H1 (cell line): ENCODE data around the gene URGCP. TPM values are rescaled to one million over a fixed set of nuclear protein-coding genes. Genes with fewer than 3 reads are reported as not detected.

Experiments
- CBX8 ChIP-seq: fragments of 300-800, 300-1000 bp; sonication (generic); IDR thresholded peaks from 2 replicates; pipeline ENCODE4 v1.7.1; 2016; ENCODE audit warnings: low read depth, low read length, borderline replicate concordance
- KDM4A ChIP-seq: IDR thresholded peaks from one replicate; pipeline ENCODE4 v1.7.1; 2012; ENCODE audit warnings: low read depth, mild to moderate bottlenecking, moderate library complexity, low read length, inconsistent platforms; ENCODE audit not compliant: severe bottlenecking
- PHF8 ChIP-seq: fragments of 200-600 bp; sonication (generic); conservative IDR thresholded peaks from 2 replicates; pipeline ENCODE4 v1.7.1; 2012; ENCODE audit warnings: low read depth, mild to moderate bottlenecking, inconsistent platforms, low read length, moderate library complexity
- POU5F1 ChIP-seq: IDR thresholded peaks from 2 replicates; pipeline ENCODE4 v1.6.1; 2011; ENCODE audit warnings: low read depth, mild to moderate bottlenecking, low read length, moderate library complexity
- TAF1 ChIP-seq: IDR thresholded peaks from 2 replicates; pipeline ENCODE4 v1.6.1; 2011; ENCODE audit warnings: mild to moderate bottlenecking, low read depth, low read length
- TAF7 ChIP-seq: optimal IDR thresholded peaks from 2 replicates; pipeline ENCODE3; 2011; ENCODE audit warnings: low read depth, mild to moderate bottlenecking, inconsistent platforms, low read length, moderate library complexity, borderline replicate concordance
- polyA plus RNA-seq, 7 experiments: library from polyadenylated mRNA; depleted of rRNA in 3 of 7; stranded (reverse) in 5 of 7; unstranded in 2 of 7; fragments of >200 nt in 5 of 7; fragments of 200-250 nt in 2 of 7; gene quantifications; 1 replicate in 5 of 7; 2 replicates in 1 of 7; 4 replicates in 1 of 7; pipeline versions ENCODE4 v1.2.1 to v1.2.3, GENCODE V29; 2011 to 2013; ENCODE audit warnings: missing spikeins in 2 of 7, mixed read lengths in 2 of 7
- total RNA-seq: library from RNA; stranded (reverse); fragmentation: NEBNext Ultra II Directional; extraction: Animal tissue kit (Norgen Biotek cat#: 25700); gene quantifications from 2 replicates; pipeline ENCODE4 v1.2.1, GENCODE V29; 2021
- TF ChIP-seq, protein P1 (sequence below): IDR thresholded peaks from 2 replicates; pipeline ENCODE4 v1.6.1; 2012; ENCODE audit warnings: inconsistent platforms

The URGCP gene
- total and polyA plus RNA-seq, 2 of the 8 experiments (the other 6 are each of a cell fraction or from before 2014, with no cell fraction given), result 9.0 to 18.7 TPM

DNA sequence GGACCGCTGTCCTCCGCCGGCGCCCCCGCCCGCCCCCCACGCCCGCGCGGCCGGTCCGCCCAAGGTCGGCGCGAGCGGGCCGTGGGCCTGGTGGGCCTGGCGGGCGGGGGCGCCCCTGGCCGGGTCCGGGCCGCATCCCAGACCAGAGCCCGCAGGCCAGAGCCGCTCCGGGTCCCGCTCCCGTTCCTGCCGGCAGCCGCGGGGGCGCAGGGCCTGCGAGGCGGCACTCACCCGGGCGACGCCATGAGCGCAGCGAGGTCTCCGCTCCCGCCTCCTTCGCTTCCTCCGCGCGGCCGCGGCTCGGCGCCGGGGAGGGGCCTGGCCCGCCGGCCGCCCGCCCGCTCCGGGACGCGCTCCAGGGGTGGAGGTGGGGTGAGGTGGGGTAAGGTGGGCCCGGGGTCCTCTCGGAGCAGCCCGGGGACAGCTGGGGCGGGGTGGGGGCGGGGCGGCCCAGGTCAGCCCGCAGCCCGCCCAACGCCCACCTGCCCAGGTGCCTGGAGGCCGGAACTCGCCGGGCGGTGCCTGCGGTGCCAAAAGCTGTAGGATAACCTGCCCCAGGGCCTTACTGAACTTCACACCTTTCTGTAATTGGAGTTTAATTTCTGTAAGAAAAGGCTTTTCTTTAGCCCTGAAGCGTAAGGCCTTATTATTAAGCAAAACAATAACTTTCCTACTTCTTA is at the start of gene URGCP (continued):
- TF ChIP-seq KDM4A (peak; percentile 80), PHF8 (peak; percentile 66), CBX8 (no peak), POU5F1 (0 out of 2 replicates have a peak, but pooled peaks have one; percentile 10), TAF1 (peak; percentile 15; the same call in 1 of the 2 replicates), TAF7 (peak; percentile 16)
- TF ChIP-seq, protein P1, sequence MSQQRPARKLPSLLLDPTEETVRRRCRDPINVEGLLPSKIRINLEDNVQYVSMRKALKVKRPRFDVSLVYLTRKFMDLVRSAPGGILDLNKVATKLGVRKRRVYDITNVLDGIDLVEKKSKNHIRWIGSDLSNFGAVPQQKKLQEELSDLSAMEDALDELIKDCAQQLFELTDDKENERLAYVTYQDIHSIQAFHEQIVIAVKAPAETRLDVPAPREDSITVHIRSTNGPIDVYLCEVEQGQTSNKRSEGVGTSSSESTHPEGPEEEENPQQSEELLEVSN, result peak; percentile 67
- TF ChIP-seq, all 59 proteins: peak for 12
